ENCODE results near the gene KCNMA1. TPM values are rescaled to one million over a fixed set of nuclear protein-coding genes. Genes with fewer than 3 reads are reported as not detected.

KCNMA1 gene
- total and polyA plus RNA-seq, 2 donors from 2014 or later = 4.2 to 8.9 TPM

DNA sequence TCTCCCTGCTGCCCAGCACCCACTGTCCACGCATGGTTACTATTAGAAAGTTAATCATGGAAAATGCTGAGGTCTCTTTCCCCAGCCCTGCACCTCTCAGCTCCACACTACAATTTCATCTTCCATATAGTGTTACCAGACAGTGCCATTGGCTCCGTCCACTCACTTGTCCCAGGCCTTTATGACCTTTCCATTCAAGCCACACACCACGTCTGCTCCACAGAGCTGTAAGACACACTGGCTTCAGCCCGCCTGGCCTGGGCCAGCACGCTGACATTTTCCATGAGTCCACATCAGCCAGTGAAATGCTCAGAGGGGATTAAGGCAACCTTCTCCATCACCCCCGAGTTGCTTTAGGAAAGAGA, 118.7 kb downstream of the KCNMA1 start:
- no peaks in the 10 kb centered on the region for H3K9me3 ChIP-seq (ENCODE audit: control insufficient read depth in 2 of 3, insufficient read depth in 1 of 3, low read length in 3 of 3)
- FAIRE-seq (no peak), DNase-seq (no peak)
- H3K4me3 ChIP-seq (ENCODE audit: low read length in 3 of 3) = no peak overlapping the region
- no peaks in the 10 kb centered on the region for H3K27me3 ChIP-seq (ENCODE audit: control insufficient read depth, insufficient read depth, low read length)
- H3K27ac ChIP-seq (ENCODE audit: low read depth in 2 of 2, low read length in 2 of 2) = no peak overlapping the region
- H3K36me3 ChIP-seq (ENCODE audit: control insufficient read depth in 2 of 3, insufficient read depth in 3 of 3, low read length in 3 of 3) = no peaks in the 10 kb centered on the region
- TF ChIP-seq, protein P1, sequence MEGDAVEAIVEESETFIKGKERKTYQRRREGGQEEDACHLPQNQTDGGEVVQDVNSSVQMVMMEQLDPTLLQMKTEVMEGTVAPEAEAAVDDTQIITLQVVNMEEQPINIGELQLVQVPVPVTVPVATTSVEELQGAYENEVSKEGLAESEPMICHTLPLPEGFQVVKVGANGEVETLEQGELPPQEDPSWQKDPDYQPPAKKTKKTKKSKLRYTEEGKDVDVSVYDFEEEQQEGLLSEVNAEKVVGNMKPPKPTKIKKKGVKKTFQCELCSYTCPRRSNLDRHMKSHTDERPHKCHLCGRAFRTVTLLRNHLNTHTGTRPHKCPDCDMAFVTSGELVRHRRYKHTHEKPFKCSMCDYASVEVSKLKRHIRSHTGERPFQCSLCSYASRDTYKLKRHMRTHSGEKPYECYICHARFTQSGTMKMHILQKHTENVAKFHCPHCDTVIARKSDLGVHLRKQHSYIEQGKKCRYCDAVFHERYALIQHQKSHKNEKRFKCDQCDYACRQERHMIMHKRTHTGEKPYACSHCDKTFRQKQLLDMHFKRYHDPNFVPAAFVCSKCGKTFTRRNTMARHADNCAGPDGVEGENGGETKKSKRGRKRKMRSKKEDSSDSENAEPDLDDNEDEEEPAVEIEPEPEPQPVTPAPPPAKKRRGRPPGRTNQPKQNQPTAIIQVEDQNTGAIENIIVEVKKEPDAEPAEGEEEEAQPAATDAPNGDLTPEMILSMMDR (IDR thresholded peaks at IDR 0.05; ENCODE audit: borderline replicate concordance, extremely low read depth, insufficient read depth) = no peak
- H3K9ac ChIP-seq (ENCODE audit: low read length in 3 of 3) = no peak overlapping the region
- no peaks in the 10 kb centered on the region for H3K4me1 ChIP-seq (ENCODE audit: control insufficient read depth in 2 of 3, insufficient read depth in 2 of 3, low read depth in 1 of 3, low read length in 3 of 3)
- intact Hi-C loops (cut with DNase I) = no loop called here

DNA sequence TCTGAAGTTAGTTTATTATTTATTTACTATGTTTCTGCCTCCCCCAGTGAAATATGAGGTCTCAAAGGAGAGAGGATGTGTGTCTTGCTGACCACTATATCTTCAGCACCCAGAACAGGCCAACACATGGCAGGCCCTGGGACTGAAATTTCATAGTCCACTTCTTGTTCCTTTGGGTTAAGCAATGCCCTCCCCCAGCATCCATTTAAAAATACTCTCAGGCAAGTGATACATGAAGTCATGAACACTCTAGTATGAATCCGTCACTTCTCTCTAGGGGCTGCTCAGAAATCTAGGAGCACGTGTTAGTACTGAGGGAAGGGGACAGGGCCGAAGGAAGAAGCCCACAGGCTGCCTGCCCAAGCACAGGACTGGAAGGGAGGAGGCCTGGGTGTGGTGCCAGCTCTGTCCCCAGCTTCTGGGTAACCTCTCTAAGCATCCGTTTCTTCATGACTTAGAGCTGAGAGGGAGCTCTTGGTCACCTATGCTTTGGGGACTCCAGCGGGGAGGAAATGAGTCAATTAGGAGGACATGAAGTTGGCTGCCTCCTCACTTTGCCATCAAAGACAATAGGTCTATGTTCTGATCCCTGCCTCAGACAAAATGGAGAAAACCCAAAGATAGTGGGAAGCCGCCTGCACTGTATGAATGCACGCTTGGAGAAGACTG, 119.2 kb downstream of the KCNMA1 start:
- intact Hi-C loops (cut with DNase I) = no loop called here
- H3K36me3 ChIP-seq (ENCODE audit: control insufficient read depth in 2 of 3, insufficient read depth in 3 of 3, low read length in 3 of 3) = no peaks in the 10 kb centered on the region
- no peak for FAIRE-seq
- no peak overlapping the region for H3K27ac ChIP-seq (ENCODE audit: low read depth in 2 of 2, low read length in 2 of 2)
- DNase-seq = no peak
- no peaks in the 10 kb centered on the region for H3K27me3 ChIP-seq (ENCODE audit: control insufficient read depth, insufficient read depth, low read length)
- H3K9me3 ChIP-seq (ENCODE audit: control insufficient read depth in 2 of 3, insufficient read depth in 1 of 3, low read length in 3 of 3) = no peaks in the 10 kb centered on the region
- H3K9ac ChIP-seq (ENCODE audit: low read length in 3 of 3) = no peak overlapping the region
- H3K4me1 ChIP-seq (ENCODE audit: control insufficient read depth in 2 of 3, insufficient read depth in 2 of 3, low read depth in 1 of 3, low read length in 3 of 3) = peaks cover 0 to 1% (median 0%) of the 10 kb centered on the region in 3 donors
- TF ChIP-seq, protein P1 (IDR thresholded peaks at IDR 0.05; ENCODE audit: borderline replicate concordance, extremely low read depth, insufficient read depth) = no peak
- H3K4me3 ChIP-seq (ENCODE audit: low read length in 3 of 3) = no peak overlapping the region

DNA sequence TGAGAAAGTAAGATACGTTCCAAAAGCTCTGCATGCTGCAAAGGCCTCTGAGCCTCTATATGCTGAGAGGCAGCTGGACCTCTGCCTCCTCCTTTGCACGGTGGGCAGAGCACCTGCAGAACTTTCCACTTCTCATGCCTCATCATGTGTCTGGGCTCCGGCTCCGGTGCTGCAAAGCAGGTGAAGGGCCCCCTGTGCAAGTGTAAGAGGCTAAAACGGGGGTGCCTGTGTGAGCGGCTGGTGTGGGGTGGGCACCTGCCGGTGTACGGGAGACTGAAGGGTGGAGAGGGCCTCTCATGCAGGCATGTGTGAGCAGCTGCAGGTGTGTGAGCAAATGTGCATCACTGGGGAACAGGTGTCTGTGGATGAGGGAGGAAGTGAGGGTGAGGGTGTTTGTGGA, 121.0 kb downstream of the KCNMA1 start:
- Histone ChIP-seq H3K27ac (ENCODE audit: low read depth in 2 of 2, low read length in 2 of 2) (no peak overlapping the region), H3K9ac (ENCODE audit: low read length in 3 of 3) (no peak overlapping the region), H3K4me3 (ENCODE audit: low read length in 3 of 3) (no peak overlapping the region), H3K27me3 (ENCODE audit: control insufficient read depth, insufficient read depth, low read length) (no peaks in the 10 kb centered on the region), H3K4me1 (ENCODE audit: control insufficient read depth in 2 of 3, insufficient read depth in 2 of 3, low read depth in 1 of 3, low read length in 3 of 3) (peaks cover 0 to 4% (median 0%) of the 10 kb centered on the region in 3 donors), H3K36me3 (ENCODE audit: control insufficient read depth in 2 of 3, insufficient read depth in 3 of 3, low read length in 3 of 3) (no peaks in the 10 kb centered on the region), H3K9me3 (ENCODE audit: control insufficient read depth in 2 of 3, insufficient read depth in 1 of 3, low read length in 3 of 3) (no peaks in the 10 kb centered on the region)
- TF ChIP-seq, protein P1 (IDR thresholded peaks at IDR 0.05; ENCODE audit: borderline replicate concordance, extremely low read depth, insufficient read depth) = no peak
- intact Hi-C loops (cut with DNase I) = no loop called here
- FAIRE-seq (no peak), DNase-seq (no peak)

DNA sequence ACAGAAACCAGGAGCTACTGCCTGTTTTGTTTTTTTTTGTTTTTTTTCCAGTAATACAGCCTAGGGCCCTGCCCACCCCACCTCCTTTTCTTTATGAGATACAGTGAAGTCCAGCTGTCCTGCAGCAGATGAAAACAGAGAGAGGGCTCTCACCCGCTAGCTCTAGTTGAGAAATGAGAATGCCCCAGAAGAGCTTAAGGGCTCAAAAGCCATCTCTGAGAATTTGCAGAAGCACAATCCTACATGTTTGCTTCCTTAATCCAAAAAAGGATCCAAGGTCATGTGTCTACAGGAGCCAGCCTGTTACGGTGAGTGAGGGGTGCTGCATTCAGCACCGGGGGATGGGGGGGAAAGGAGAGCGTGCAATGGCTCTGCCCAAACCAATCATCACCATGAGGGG, 122.7 kb downstream of the KCNMA1 start:
- no peak for FAIRE-seq
- H3K9ac ChIP-seq (ENCODE audit: low read length in 3 of 3) = no peak overlapping the region
- H3K27ac ChIP-seq (ENCODE audit: low read depth in 2 of 2, low read length in 2 of 2) = no peak overlapping the region
- H3K4me1 ChIP-seq (ENCODE audit: control insufficient read depth in 2 of 3, insufficient read depth in 2 of 3, low read depth in 1 of 3, low read length in 3 of 3) = peaks cover 0 to 4% (median 0%) of the 10 kb centered on the region in 3 donors
- H3K9me3 ChIP-seq (ENCODE audit: control insufficient read depth in 2 of 3, insufficient read depth in 1 of 3, low read length in 3 of 3) = no peaks in the 10 kb centered on the region
- intact Hi-C loops (cut with DNase I) = no loop called here
- no peaks in the 10 kb centered on the region for H3K36me3 ChIP-seq (ENCODE audit: control insufficient read depth in 2 of 3, insufficient read depth in 3 of 3, low read length in 3 of 3)
- no peaks in the 10 kb centered on the region for H3K27me3 ChIP-seq (ENCODE audit: control insufficient read depth, insufficient read depth, low read length)
- no peak overlapping the region for H3K4me3 ChIP-seq (ENCODE audit: low read length in 3 of 3)
- TF ChIP-seq, protein P1 (IDR thresholded peaks at IDR 0.05; ENCODE audit: borderline replicate concordance, extremely low read depth, insufficient read depth) = no peak
- DNase-seq = no peak

Measured in kidney (tissue), 14 donors.